ENCODE data around the gene TIMP2. TPM values are rescaled to one million over a fixed set of nuclear protein-coding genes. Genes with fewer than 3 reads are reported as not detected.

The TIMP2 gene
- total and polyA plus RNA-seq, 2 donors, result 116 to 395 TPM

DNA sequence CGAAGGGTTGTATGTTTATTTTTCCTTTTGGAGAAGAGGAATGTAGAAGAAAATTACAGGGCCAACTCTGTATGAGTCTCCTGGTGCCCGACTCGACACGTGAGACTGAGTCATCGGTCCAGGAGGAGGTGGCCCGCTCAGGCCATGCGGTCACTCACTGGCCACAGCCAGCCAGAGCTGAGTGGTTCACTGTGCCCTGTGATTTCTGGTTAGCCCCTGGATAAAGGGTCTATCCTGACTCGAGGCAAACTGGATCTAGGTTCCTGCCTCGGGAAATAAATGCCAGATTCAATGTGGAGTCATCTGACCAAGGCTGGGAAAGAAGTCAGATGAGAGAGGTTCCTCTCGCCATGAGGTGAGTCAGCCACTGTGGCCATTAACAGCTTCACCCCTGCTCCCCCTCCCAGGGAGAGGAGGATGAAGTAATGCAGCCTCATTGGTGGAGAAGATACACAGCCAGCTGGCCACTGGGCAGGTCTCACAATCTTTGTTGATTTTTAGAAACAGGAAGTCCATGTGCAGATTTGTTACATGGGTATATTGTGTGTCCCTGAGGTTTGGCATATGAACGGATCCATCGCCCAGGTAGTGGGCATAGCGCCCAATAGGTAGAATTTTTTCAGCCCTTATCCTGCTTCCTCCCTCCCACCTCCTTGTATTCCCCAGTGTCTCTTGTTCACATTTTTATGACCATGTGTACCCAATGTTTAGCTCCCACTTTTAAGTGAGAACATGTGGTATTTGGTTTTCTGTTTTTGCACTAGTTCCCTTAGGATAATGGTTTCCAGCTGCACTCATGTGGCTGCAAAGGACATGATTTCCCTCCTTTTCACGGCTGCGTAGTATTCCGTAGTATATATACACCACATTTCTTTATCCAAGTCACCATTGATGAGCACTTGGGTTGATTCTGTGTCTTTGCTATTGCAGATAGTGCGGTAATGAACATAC, 62.8 kb downstream of the TIMP2 start:
- 57% methylated on average over 17 of the region's 17 CpGs for WGBS
- Histone ChIP-seq H3K4me3 (ENCODE audit: low read depth, low read length) (no peak overlapping the region), H3K27ac (ENCODE audit: low read depth) (peak overlapping the region; percentile 25), H3K4me1 (ENCODE audit: insufficient read depth) (no peaks in the 10 kb centered on the region), H3K36me3 (ENCODE audit: insufficient read depth) (no peaks in the 10 kb centered on the region)
- DNase-seq (ENCODE audit: extremely low spot score), result no peak

DNA sequence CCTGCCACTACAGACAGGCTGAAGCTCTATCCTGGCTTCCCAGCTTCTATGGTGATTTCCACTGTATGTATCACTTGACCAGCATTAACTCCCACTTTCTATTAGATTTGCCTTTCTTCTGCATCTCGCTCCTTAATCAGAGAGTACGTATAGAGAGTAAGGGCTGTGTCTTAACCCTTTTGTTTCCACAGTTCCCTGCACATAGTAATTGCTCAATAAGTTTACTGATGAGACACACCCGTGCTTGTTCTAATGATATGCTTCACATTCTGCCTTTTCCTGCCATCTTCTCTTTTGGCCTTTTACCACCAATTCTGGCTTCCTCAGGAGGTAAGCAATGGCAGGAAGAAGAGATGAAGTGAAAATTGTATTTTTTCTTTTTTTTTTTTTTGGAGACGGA, 64.0 kb downstream of the TIMP2 start:
- Histone ChIP-seq H3K27ac (ENCODE audit: low read depth) (peak overlapping the region; percentile 75), H3K4me3 (ENCODE audit: low read depth, low read length) (no peak overlapping the region), H3K4me1 (ENCODE audit: insufficient read depth) (no peaks in the 10 kb centered on the region), H3K36me3 (ENCODE audit: insufficient read depth) (no peaks in the 10 kb centered on the region)
- DNase-seq (ENCODE audit: extremely low spot score), result no peak
- WGBS, result 86% methylated on average over 4 of the region's 4 CpGs

DNA sequence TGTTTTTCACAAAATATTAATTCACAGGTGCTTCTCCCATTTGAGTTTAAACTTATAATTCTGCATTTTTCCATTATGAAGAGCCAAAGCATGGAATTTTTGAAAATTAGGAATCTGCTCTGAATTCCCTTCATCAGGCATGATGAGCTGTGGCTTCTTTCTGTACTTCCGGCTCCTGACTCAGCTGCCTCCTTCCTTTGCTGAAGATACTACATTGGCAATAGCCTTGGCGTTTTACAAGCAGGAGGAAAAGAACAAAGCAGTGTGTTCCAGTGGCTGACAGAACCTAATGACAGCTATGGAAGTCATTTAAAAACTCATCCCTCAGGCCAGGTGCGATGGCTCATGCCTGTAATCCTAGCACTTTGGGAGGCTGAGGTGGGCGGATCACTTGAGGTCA, 66.1 kb downstream of the TIMP2 start:
- WGBS, result 80% methylated on average over 4 of the region's 4 CpGs
- H3K36me3 ChIP-seq (ENCODE audit: insufficient read depth), result no peaks in the 10 kb centered on the region
- DNase-seq (ENCODE audit: extremely low spot score), result no peak
- no peak overlapping the region for H3K27ac ChIP-seq (ENCODE audit: low read depth)
- H3K4me1 ChIP-seq (ENCODE audit: insufficient read depth), result no peaks in the 10 kb centered on the region
- no peak overlapping the region for H3K4me3 ChIP-seq (ENCODE audit: low read depth, low read length)

DNA sequence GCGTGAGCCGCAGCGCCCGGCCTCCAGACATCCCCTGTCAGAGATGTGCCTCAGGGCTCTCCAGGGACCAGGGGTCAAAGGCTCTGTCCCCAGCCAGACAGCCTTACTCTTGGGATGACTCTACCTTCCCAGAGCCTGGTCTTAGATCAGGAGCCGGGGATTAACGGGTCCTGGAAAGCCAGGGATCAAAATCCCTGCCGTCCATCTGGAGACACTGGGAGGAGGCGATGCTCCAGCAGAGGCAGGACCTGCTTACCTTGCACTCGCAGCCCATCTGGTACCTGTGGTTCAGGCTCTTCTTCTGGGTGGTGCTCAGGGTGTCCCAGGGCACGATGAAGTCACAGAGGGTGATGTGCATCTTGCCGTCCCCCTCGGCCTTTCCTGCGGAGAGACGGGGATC, 67.9 kb downstream of the TIMP2 start:
- Histone ChIP-seq H3K4me1 (ENCODE audit: insufficient read depth) (no peaks in the 10 kb centered on the region), H3K4me3 (ENCODE audit: low read depth, low read length) (no peak overlapping the region), H3K36me3 (ENCODE audit: insufficient read depth) (no peaks in the 10 kb centered on the region), H3K27ac (ENCODE audit: low read depth) (no peak overlapping the region)
- no peak for DNase-seq (ENCODE audit: extremely low spot score)
- 91% methylated on average over 14 of the region's 14 CpGs for WGBS

DNA sequence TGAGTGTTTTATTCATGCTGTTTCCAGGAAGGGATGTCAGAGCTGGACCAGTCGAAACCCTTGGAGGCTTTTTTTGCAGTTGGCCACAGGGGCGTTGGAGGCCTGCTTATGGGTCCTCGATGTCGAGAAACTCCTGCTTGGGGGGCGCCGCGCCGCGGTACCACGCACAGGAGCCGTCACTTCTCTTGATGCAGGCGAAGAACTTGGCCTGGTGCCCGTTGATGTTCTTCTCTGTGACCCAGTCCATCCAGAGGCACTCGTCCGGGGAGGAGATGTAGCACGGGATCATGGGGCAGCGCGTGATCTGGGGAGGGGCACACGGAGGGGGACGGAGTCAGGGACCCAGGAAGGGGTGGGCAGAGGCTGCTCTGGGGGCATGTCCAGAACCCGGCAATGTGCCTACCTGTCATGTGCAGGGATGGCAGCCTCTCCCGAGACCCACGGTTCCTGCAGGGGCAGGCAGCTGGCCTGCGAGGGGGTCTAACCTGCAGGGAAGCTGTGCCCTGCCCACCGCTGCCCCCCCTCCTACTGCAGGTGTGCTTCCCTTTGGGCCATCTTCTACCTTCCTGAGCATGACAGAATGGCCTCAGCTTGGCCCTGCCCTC, 69.5 kb downstream of the TIMP2 start:
- H3K36me3 ChIP-seq (ENCODE audit: insufficient read depth), result no peaks in the 10 kb centered on the region
- WGBS, result 91% methylated on average over 25 of the region's 25 CpGs
- DNase-seq (ENCODE audit: extremely low spot score), result no peak

DNA sequence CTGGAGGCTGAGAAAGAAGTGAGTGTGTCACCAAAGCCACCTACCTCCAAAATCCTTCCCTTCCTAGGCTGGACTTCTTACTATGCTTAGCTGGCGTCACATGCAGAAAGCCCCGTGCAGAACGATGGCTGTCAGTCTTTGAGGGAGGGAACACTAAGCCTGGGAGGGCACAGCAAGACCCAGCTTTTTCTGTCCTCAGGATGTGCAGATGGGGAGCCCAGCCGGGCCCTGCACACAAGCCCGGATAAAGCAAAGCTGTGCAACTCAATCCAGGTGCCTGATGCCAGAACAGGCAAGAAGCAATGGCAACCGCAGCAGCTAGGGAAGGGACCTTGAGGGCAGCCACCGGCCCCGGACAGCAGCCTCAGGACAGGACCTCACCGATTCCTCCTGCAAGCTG, 70.7 kb downstream of the TIMP2 start:
- no peaks in the 10 kb centered on the region for H3K36me3 ChIP-seq (ENCODE audit: insufficient read depth)
- no peak overlapping the region for H3K4me3 ChIP-seq (ENCODE audit: low read depth, low read length)
- H3K4me1 ChIP-seq (ENCODE audit: insufficient read depth), result no peaks in the 10 kb centered on the region
- WGBS, result 80% methylated on average over 9 of the region's 9 CpGs
- no peak overlapping the region for H3K27ac ChIP-seq (ENCODE audit: low read depth)
- no peak for DNase-seq (ENCODE audit: extremely low spot score)

More for the DNA sequence above, 69.5 kb downstream of the TIMP2 start:
- Histone ChIP-seq H3K27ac (ENCODE audit: low read depth) (no peak overlapping the region), H3K4me3 (ENCODE audit: low read depth, low read length) (no peak overlapping the region), H3K4me1 (ENCODE audit: insufficient read depth) (no peaks in the 10 kb centered on the region)

DNA sequence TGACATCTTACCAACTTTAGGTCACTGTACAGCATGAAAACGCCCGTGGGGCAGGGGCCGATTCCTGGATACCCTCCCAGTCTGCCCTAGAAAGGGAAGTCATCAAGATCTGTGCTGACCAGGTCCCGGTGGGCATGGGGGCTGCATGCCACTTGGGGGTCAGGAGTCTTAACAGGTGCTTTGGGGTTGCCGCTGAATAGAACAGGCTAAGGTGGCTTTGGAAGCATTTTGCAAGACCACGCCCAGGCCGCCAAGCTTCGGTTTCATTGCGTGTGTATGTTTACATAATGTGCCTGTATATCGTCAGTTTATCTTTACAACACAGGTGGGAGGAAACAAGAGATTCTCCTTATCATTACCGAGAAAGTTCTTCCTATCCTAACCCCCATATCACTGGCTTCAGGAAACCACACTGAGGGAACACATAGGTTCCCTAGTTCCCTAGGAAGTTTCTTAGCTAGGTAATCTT, 71.2 kb downstream of the TIMP2 start:
- DNase-seq (ENCODE audit: extremely low spot score), result no peak
- Histone ChIP-seq H3K4me3 (ENCODE audit: low read depth, low read length) (no peak overlapping the region), H3K27ac (ENCODE audit: low read depth) (no peak overlapping the region), H3K36me3 (ENCODE audit: insufficient read depth) (no peaks in the 10 kb centered on the region), H3K4me1 (ENCODE audit: insufficient read depth) (no peaks in the 10 kb centered on the region)
- WGBS, result 60% methylated on average over 11 of the region's 11 CpGs

DNA sequence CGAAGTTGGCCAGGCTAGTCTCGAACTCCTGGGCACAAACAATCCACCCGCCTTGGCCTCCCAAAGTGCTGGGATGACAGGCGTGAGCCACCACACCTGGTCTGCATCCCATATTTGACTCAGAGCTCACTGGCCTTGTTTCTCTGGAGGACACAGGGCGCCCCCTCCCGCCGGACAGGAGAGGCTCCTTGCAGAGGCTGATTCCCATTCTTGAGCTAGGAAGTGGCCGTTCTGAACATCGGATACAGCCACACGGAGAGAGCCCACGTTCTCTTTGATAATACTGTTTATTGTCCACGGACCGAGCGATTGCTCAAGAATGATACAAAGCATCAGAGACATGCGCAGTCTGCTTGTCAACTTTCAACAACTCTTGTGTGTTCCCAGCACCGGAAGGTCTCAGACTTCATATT, 72.5 kb downstream of the TIMP2 start:
- Histone ChIP-seq H3K36me3 (ENCODE audit: insufficient read depth) (no peaks in the 10 kb centered on the region), H3K27ac (ENCODE audit: low read depth) (no peak overlapping the region), H3K4me1 (ENCODE audit: insufficient read depth) (no peaks in the 10 kb centered on the region), H3K4me3 (ENCODE audit: low read depth, low read length) (no peak overlapping the region)
- DNase-seq (ENCODE audit: extremely low spot score), result no peak
- 55% methylated on average over 16 of the region's 16 CpGs for WGBS

DNA sequence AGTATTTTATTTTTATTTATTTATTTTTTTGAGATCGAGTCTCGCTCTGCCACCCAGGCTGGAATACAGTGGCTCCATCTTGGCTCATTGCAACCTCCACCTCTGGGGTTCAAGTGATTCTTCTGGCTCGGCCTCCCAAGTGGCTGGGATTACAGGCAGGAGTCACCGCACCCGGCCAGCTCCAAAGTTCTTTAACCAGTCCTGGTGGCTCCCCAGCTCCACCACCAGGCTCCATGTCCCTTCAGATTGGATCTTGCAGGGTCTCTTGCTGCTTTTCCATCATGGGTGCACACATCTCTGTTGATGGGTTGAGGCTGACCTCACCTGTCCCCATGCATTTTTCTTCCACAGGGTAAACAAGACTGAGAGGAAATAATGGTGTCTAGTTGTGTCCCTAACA, 76.2 kb downstream of the TIMP2 start:
- H3K4me3 ChIP-seq (ENCODE audit: low read depth, low read length), result no peak overlapping the region
- H3K36me3 ChIP-seq (ENCODE audit: insufficient read depth), result no peaks in the 10 kb centered on the region
- H3K27ac ChIP-seq (ENCODE audit: low read depth), result no peak overlapping the region
- DNase-seq (ENCODE audit: extremely low spot score), result no peak
- 92% methylated on average over 5 of the region's 5 CpGs for WGBS
- H3K4me1 ChIP-seq (ENCODE audit: insufficient read depth), result no peaks in the 10 kb centered on the region

DNA sequence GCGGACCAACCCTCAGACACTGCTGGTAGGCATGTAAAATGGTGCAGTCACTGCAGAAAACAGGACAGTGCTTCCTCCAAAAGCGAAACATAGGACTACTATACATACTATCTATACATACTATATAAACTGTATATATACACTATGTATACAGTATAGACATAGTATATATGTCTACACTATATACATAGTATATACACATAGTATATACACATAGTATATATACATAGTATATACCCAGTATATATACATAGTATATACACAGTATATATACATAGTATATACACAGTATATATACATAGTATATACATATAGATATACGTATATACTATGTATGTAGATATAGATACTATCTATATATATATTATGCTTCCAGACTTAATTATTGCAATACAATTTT, 78.1 kb downstream of the TIMP2 start:
- H3K27ac ChIP-seq (ENCODE audit: low read depth), result no peak overlapping the region
- no peaks in the 10 kb centered on the region for H3K4me1 ChIP-seq (ENCODE audit: insufficient read depth)
- no peaks in the 10 kb centered on the region for H3K36me3 ChIP-seq (ENCODE audit: insufficient read depth)
- DNase-seq (ENCODE audit: extremely low spot score), result no peak
- WGBS, result 90% methylated on average over 3 of the region's 3 CpGs
- H3K4me3 ChIP-seq (ENCODE audit: low read depth, low read length), result no peak overlapping the region

DNA sequence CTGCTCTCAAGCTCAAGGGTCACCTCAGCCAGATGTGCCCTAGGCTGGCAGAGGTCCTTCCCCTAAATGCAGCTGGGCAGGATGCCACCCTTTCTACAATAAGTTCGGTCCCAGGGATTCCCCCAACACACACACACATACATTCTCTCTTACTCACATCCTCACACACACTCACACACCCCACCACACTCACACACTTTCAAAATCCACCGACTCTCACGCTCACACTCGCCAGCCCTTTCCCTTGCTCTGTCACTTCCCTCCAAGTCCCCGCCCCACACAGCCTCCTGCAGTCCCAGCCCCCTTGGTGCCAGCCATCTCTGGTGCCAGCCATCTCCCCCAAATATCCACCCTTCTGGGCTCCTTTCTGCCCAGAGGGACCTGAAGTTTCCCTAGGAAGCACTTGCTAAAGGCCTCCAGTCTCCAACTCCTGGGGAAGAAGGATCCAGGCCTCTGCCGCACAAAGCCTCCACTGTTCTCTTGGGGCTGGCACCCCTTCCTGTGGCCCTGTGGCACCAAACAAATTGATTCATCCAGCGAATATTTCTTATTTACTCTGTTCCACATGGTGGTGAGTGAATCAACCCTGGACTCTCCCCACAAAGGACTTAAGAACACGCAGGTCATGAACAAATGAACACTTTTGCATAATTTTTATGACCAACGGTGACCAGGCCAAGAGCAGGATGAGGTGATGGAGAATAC, 80.7 kb downstream of the TIMP2 start:
- H3K4me3 ChIP-seq (ENCODE audit: low read depth, low read length), result no peak overlapping the region
- H3K27ac ChIP-seq (ENCODE audit: low read depth), result no peak overlapping the region
- no peaks in the 10 kb centered on the region for H3K36me3 ChIP-seq (ENCODE audit: insufficient read depth)
- no peak for DNase-seq (ENCODE audit: extremely low spot score)
- 82% methylated on average over 9 of the region's 9 CpGs for WGBS
- H3K4me1 ChIP-seq (ENCODE audit: insufficient read depth), result no peaks in the 10 kb centered on the region

DNA sequence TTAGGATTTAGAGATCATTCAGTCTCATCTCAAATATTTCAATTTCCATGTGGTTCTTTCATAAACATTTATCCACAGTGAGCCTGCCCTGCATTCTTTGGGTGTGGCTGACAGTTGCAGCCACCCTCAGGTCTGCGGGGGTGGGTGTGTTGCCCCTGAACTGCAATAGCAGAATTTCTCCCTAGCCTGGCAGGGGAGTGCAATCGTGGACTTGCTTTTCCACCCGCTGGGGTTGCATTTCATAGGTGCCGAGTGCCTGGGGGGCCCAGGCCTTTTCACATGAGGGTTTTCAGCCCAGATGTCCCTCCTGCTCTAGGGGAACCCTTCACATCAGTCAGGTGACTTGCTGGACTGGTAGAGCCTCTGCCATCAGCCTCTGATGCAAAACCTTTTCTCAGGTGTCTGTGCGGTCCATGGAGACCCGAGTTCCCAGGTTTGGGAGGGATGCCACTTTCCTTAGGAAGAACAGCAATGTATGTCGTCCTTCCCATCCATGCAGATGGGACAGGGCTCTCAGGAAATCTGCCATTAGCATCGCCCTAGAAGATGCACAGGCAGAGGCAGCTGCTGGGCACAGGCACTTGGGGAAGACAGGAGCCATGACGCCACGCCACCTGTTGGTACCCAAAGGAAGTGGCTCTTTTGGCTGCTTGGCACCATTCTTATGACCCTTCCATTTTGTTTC, 82.2 kb downstream of the TIMP2 start:
- Histone ChIP-seq H3K36me3 (ENCODE audit: insufficient read depth) (no peaks in the 10 kb centered on the region), H3K27ac (ENCODE audit: low read depth) (no peak overlapping the region), H3K4me3 (ENCODE audit: low read depth, low read length) (no peak overlapping the region), H3K4me1 (ENCODE audit: insufficient read depth) (no peaks in the 10 kb centered on the region)
- no peak for DNase-seq (ENCODE audit: extremely low spot score)
- WGBS, result 63% methylated on average over 10 of the region's 10 CpGs
